OCI-LY1 (cell line): Measurements from ENCODE around the gene SUN1.

Experiments used
- H2AFZ ChIP-seq: fragments of 200-600 bp; sonication (generic), shearing (Covaris generic); 2 replicates; pipeline ENCODE4 v1.6.0; 2014; ENCODE audit warnings: antibody characterized with exemption, mild to moderate bottlenecking, low read length
- H3F3A ChIP-seq: fragments of 200-600 bp; sonication (generic), shearing (Covaris generic); 2 replicates; pipeline ENCODE4 v1.6.0; 2014; ENCODE audit warnings: mild to moderate bottlenecking, antibody characterized with exemption, low read length, moderate library complexity; ENCODE audit not compliant: insufficient read depth
- H3K27ac ChIP-seq: fragments of 200-600 bp; sonication (generic); 2 replicates; pipeline ENCODE4 v1.5.1; 2014; ENCODE audit warnings: low read length, mixed run types, mild to moderate bottlenecking, low read depth; ENCODE audit not compliant: poor library complexity, severe bottlenecking
- H3K27me3 ChIP-seq: fragments of 200-600 bp; sonication (generic); 2 replicates; pipeline ENCODE4 v1.6.0; 2014; ENCODE audit warnings: antibody characterized with exemption, mild to moderate bottlenecking, low read length, moderate library complexity; ENCODE audit not compliant: insufficient read depth
- H3K36me3 ChIP-seq: fragments of 200-600 bp; sonication (generic); 2 replicates; pipeline ENCODE4 v1.6.1; 2014; ENCODE audit warnings: mild to moderate bottlenecking, antibody characterized with exemption, low read length, moderate library complexity, mixed read lengths; ENCODE audit not compliant: insufficient read depth
- H3K4me1 ChIP-seq: fragments of 200-600 bp; sonication (generic); 2 replicates; pipeline ENCODE4 v1.5.1; 2014; ENCODE audit warnings: mild to moderate bottlenecking, low read length, moderate library complexity; ENCODE audit not compliant: insufficient read depth, severe bottlenecking
- H3K4me2 ChIP-seq: fragments of 200-600 bp; sonication (generic), shearing (Covaris generic); 2 replicates; pipeline ENCODE4 v1.6.1; 2014; ENCODE audit warnings: low read length
- H3K4me3 ChIP-seq: fragments of 200-600 bp; sonication (generic); 2 replicates; pipeline ENCODE4 v1.5.1; 2014; ENCODE audit warnings: low read length, low read depth, mild to moderate bottlenecking, mixed read lengths; ENCODE audit not compliant: poor library complexity, severe bottlenecking
- H3K79me2 ChIP-seq: fragments of 200-600 bp; shearing (Covaris generic); 2 replicates; pipeline ENCODE4 v1.6.1; 2016; ENCODE audit warnings: mixed run types, low read length, mixed read lengths; ENCODE audit not compliant: insufficient read depth
- H3K9ac ChIP-seq: fragments of 200-600 bp; sonication (generic), shearing (Covaris generic); 2 replicates; pipeline ENCODE4 v1.6.1; 2014; ENCODE audit warnings: mild to moderate bottlenecking, low read length, mixed read lengths
- H3K9me2 ChIP-seq: fragments of 200-600 bp; sonication (generic), shearing (Covaris generic); 2 replicates; pipeline ENCODE4 v1.6.1; 2014; ENCODE audit warnings: low read depth, mild to moderate bottlenecking, low read length, mixed read lengths
- H3K9me3 ChIP-seq: fragments of 200-600 bp; shearing (Covaris generic); 2 replicates; pipeline ENCODE4 v1.6.1; 2014; ENCODE audit warnings: low read length, mixed read lengths
- H4K20me1 ChIP-seq: fragments of 200-600 bp; sonication (generic), shearing (Covaris generic); 2 replicates; pipeline ENCODE4 v1.6.0; 2016; ENCODE audit warnings: mild to moderate bottlenecking, low read length; ENCODE audit not compliant: insufficient read depth
- EZH2 ChIP-seq: fragments of 200-600 bp; sonication (generic), shearing (Covaris generic); IDR thresholded peaks from 2 replicates; pipeline ENCODE4 v1.8.0; 2017; ENCODE audit warnings: borderline replicate concordance, mixed run types, mild to moderate bottlenecking, antibody characterized with exemption, low read length, moderate library complexity, mixed read lengths
- TF ChIP-seq, protein P1 (sequence below): fragments of 200-600 bp; sonication (generic), shearing (Covaris generic); IDR thresholded peaks from 2 replicates; pipeline ENCODE4 v1.5.1; 2017; ENCODE audit warnings: mild to moderate bottlenecking, antibody characterized with exemption, low read length, moderate library complexity, mixed read lengths

Gene SUN1

DNA sequence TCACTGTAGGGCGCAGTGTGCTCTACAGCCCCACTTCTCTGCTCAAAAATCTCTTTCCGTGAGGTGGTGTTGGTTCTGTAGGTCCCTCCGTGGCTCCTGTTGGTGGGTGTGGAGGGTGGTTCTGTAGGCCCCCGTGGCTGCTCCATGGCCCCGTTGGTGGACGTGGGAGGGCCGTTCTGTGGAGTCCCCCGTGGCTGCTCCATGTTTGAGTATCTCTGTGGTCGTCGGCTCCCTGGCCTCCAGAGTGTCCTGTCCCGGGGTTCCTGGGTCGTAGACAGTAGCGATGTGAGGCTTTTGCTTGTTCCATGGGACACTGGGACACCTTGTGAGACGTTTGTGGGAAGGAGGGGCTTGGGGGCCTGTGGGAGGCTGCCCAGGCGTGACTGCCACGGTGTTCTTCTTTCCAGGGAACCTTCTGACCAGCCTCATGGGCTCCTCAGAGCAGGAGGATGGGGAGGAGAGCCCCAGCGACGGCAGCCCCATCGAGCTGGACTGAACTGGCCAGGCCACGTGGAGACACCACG, 62.7 kb downstream of the SUN1 start:
- Histone ChIP-seq H3K4me1 (no peaks in the 10 kb centered on the region), H3K27me3 (no peaks in the 10 kb centered on the region), H4K20me1 (no peaks in the 10 kb centered on the region), H3K9ac (no peak overlapping the region), H3K9me2 (no peaks in the 10 kb centered on the region), H3K27ac (no peak overlapping the region), H3K36me3 (peaks cover 64% of the 10 kb centered on the region), H3K4me3 (no peak overlapping the region), H2AFZ (no peak overlapping the region), H3K4me2 (no peak overlapping the region), H3K9me3 (no peaks in the 10 kb centered on the region), H3F3A (no peaks in the 10 kb centered on the region), H3K79me2 (no peaks in the 10 kb centered on the region)
- TF ChIP-seq, protein P1, sequence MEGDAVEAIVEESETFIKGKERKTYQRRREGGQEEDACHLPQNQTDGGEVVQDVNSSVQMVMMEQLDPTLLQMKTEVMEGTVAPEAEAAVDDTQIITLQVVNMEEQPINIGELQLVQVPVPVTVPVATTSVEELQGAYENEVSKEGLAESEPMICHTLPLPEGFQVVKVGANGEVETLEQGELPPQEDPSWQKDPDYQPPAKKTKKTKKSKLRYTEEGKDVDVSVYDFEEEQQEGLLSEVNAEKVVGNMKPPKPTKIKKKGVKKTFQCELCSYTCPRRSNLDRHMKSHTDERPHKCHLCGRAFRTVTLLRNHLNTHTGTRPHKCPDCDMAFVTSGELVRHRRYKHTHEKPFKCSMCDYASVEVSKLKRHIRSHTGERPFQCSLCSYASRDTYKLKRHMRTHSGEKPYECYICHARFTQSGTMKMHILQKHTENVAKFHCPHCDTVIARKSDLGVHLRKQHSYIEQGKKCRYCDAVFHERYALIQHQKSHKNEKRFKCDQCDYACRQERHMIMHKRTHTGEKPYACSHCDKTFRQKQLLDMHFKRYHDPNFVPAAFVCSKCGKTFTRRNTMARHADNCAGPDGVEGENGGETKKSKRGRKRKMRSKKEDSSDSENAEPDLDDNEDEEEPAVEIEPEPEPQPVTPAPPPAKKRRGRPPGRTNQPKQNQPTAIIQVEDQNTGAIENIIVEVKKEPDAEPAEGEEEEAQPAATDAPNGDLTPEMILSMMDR = no peak
- no peak for TF ChIP-seq EZH2

DNA sequence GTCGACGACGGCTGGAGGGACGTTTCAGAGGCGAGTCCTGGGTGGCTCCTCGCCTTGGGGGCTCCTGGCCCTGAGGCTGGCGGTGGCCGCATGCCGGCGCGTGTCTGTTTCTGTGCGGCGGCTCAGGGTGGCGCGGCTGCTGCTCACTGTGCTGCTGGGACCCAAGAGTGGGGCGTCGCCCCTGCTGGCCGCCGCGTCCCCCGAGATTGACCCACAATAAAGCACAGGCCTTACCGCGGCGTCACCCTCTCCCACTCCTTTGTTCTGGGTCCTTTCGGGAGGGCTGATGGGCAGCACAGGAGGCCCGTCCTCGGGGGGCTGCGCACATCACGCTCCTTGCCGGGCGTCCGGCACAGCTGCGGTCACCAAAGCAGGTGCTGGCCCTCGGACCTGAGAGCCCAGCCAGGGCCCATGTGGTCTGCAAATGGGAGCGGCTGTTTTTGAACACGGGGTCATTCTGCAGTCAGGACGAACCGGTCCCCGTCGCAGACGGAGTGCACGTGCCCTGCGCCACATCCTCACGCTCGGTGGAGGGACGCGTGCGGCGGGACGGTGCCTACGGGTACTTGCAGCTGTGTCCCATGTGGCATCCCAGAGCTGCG, 63.3 kb downstream of the SUN1 start:
- no peak overlapping the region for H2AFZ ChIP-seq
- no peak overlapping the region for H3K4me2 ChIP-seq
- H3F3A ChIP-seq = no peaks in the 10 kb centered on the region
- no peaks in the 10 kb centered on the region for H3K4me1 ChIP-seq
- H3K27me3 ChIP-seq = no peaks in the 10 kb centered on the region
- H3K36me3 ChIP-seq = peaks cover 61% of the 10 kb centered on the region
- no peaks in the 10 kb centered on the region for H3K79me2 ChIP-seq
- no peaks in the 10 kb centered on the region for H3K9me3 ChIP-seq
- no peak overlapping the region for H3K27ac ChIP-seq
- H4K20me1 ChIP-seq = no peaks in the 10 kb centered on the region
- H3K9me2 ChIP-seq = no peaks in the 10 kb centered on the region
- H3K4me3 ChIP-seq = no peak overlapping the region
- H3K9ac ChIP-seq = no peak overlapping the region
- TF ChIP-seq, protein P1 = no peak
- TF ChIP-seq EZH2 = no peak

DNA sequence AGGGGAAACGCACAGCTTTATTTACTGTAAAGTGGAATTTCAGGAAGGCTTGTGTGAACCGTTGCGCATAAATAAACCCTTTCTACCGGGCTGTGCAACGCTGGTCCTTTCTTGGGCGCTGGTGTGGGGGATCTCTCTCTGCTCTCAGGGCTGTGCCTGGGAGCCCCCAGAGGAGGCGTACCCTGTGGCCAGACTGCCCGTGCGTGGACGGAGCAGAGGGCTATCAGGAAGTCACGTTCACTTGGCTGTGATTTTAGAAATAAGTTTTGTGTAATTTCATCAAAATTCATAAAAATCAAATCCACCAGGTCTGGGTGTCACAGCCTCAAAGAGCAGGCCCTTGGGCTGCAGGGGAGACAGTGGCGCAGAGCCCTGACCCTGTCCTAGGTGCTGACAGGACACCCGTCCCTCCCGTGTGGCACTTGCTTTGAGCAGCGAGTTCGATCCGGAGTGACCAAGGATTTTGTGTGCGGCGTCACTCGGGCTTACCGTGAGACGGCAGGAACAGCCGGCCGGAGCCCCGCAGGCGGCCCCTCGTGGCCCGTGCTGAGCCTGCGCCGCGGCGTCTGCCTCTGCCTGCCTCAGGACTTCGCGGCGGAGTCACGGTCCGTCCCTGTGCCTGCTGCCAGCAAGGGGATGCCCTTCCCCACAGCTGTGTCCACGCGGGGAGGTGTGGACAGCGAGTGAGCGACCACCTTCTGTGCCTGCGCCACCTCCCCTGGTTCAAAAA, 64.2 kb downstream of the SUN1 start:
- Histone ChIP-seq H3K36me3 (peaks cover 51% of the 10 kb centered on the region), H4K20me1 (no peaks in the 10 kb centered on the region)
- TF ChIP-seq EZH2 = no peak
- TF ChIP-seq, protein P1 = no peak

More for the DNA sequence above, 64.2 kb downstream of the SUN1 start:
- Histone ChIP-seq H3K9me3 (no peaks in the 10 kb centered on the region), H3K4me1 (no peaks in the 10 kb centered on the region), H2AFZ (no peak overlapping the region), H3K4me3 (no peak overlapping the region), H3K9me2 (no peaks in the 10 kb centered on the region), H3K4me2 (no peak overlapping the region), H3K79me2 (no peaks in the 10 kb centered on the region), H3K9ac (no peak overlapping the region), H3K27me3 (no peaks in the 10 kb centered on the region), H3F3A (no peaks in the 10 kb centered on the region), H3K27ac (no peak overlapping the region)
